Measurements from ENCODE around the gene GALNT18. TPM values are rescaled to one million over a fixed set of nuclear protein-coding genes. Genes with fewer than 3 reads are reported as not detected.

The GALNT18 gene
- total and polyA plus RNA-seq, 4 donors: 17.7 to 109 (median 63.7) TPM

GRCh38 chr11:11635443-11635842, 13.6 kb upstream of the GALNT18 start:
- Histone ChIP-seq H3K36me3 (ENCODE audit: control insufficient read depth in 4 of 4, insufficient read depth in 4 of 4, low read length in 4 of 4) (no peaks in the 10 kb centered on the region), H3K4me1 (ENCODE audit: control insufficient read depth in 5 of 5, insufficient read depth in 5 of 5, low read length in 5 of 5) (peaks cover 0 to 12% (median 6%) of the 10 kb centered on the region in 5 donors), H3K9ac (ENCODE audit: insufficient read depth in 1 of 2, low read length in 2 of 2) (no peak overlapping the region), H3K9me3 (ENCODE audit: control insufficient read depth in 4 of 4, insufficient read depth in 3 of 4, low read length in 3 of 4) (peaks cover 0 to 2% (median 0%) of the 10 kb centered on the region in 4 donors), H3K27me3 (ENCODE audit: control insufficient read depth in 3 of 3, insufficient read depth in 3 of 3, low read length in 2 of 3) (no peaks in the 10 kb centered on the region), H3K4me3 (no peak overlapping the region), H3K27ac (ENCODE audit: low read depth in 1 of 2, low read length in 1 of 2) (no peak overlapping the region)
- WGBS, 2 donors: 77 to 78% methylated on average over 5 of the region's 5 CpGs
- ATAC-seq (ENCODE audit: insufficient read depth, low FRiP score): no peak
- TF ChIP-seq CTCF (IDR thresholded peaks at IDR 0.05; ENCODE audit: control extremely low read depth, extremely low read depth): no peak
- peak; percentile 39 to 86 (median 82) for DNase-seq

GRCh38 chr11:11629368-11629767, 7.6 kb upstream of the GALNT18 start:
- peak in 2 of 3 donors; percentile 32 to 40 for DNase-seq
- no peaks in the 10 kb centered on the region for H3K27me3 ChIP-seq (ENCODE audit: control insufficient read depth in 3 of 3, insufficient read depth in 3 of 3, low read length in 2 of 3)
- peaks cover 0 to 2% (median 0%) of the 10 kb centered on the region in 4 donors for H3K9me3 ChIP-seq (ENCODE audit: control insufficient read depth in 4 of 4, insufficient read depth in 3 of 4, low read length in 3 of 4)
- no peak for TF ChIP-seq CTCF (IDR thresholded peaks at IDR 0.05; ENCODE audit: control extremely low read depth, extremely low read depth)
- no peak overlapping the region for H3K27ac ChIP-seq (ENCODE audit: low read depth in 1 of 2, low read length in 1 of 2)
- 77 to 87% methylated on average over 8 of the region's 8 CpGs for WGBS, 2 donors
- no peaks in the 10 kb centered on the region for H3K36me3 ChIP-seq (ENCODE audit: control insufficient read depth in 4 of 4, insufficient read depth in 4 of 4, low read length in 4 of 4)
- peaks cover 0 to 3% (median 2%) of the 10 kb centered on the region in 5 donors for H3K4me1 ChIP-seq (ENCODE audit: control insufficient read depth in 5 of 5, insufficient read depth in 5 of 5, low read length in 5 of 5)
- no peak for ATAC-seq (ENCODE audit: insufficient read depth, low FRiP score)
- H3K9ac ChIP-seq (ENCODE audit: insufficient read depth in 1 of 2, low read length in 2 of 2): no peak overlapping the region
- no peak overlapping the region for H3K4me3 ChIP-seq

GRCh38 chr11:11628651-11629050, 6.8 kb upstream of the GALNT18 start:
- no peak overlapping the region for H3K27ac ChIP-seq (ENCODE audit: low read depth in 1 of 2, low read length in 1 of 2)
- ATAC-seq (ENCODE audit: insufficient read depth, low FRiP score): no peak
- no peak overlapping the region for H3K9ac ChIP-seq (ENCODE audit: insufficient read depth in 1 of 2, low read length in 2 of 2)
- no peak overlapping the region for H3K4me3 ChIP-seq
- DNase-seq: no peak
- H3K27me3 ChIP-seq (ENCODE audit: control insufficient read depth in 3 of 3, insufficient read depth in 3 of 3, low read length in 2 of 3): no peaks in the 10 kb centered on the region
- H3K36me3 ChIP-seq (ENCODE audit: control insufficient read depth in 4 of 4, insufficient read depth in 4 of 4, low read length in 4 of 4): no peaks in the 10 kb centered on the region
- peaks cover 0 to 3% (median 0%) of the 10 kb centered on the region in 5 donors for H3K4me1 ChIP-seq (ENCODE audit: control insufficient read depth in 5 of 5, insufficient read depth in 5 of 5, low read length in 5 of 5)
- H3K9me3 ChIP-seq (ENCODE audit: control insufficient read depth in 4 of 4, insufficient read depth in 3 of 4, low read length in 3 of 4): peaks cover 0 to 2% (median 0%) of the 10 kb centered on the region in 4 donors
- WGBS, 2 donors: 92 to 94% methylated on average over 4 of the region's 4 CpGs
- no peak for TF ChIP-seq CTCF (IDR thresholded peaks at IDR 0.05; ENCODE audit: control extremely low read depth, extremely low read depth)

- no peak overlapping the region for H3K27ac ChIP-seq (ENCODE audit: low read depth in 1 of 2, low read length in 1 of 2)
- H3K36me3 ChIP-seq (ENCODE audit: control insufficient read depth in 4 of 4, insufficient read depth in 4 of 4, low read length in 4 of 4): no peaks in the 10 kb centered on the region
- H3K9ac ChIP-seq (ENCODE audit: insufficient read depth in 1 of 2, low read length in 2 of 2): no peak overlapping the region
- DNase-seq (no peak), ATAC-seq (ENCODE audit: insufficient read depth, low FRiP score) (no peak)
- WGBS, 2 donors: 88 to 90% methylated on average over 1 of the region's 1 CpG
- no peaks in the 10 kb centered on the region for H3K9me3 ChIP-seq (ENCODE audit: control insufficient read depth in 4 of 4, insufficient read depth in 3 of 4, low read length in 3 of 4)
- no peak for TF ChIP-seq CTCF (IDR thresholded peaks at IDR 0.05; ENCODE audit: control extremely low read depth, extremely low read depth)
- H3K4me1 ChIP-seq (ENCODE audit: control insufficient read depth in 5 of 5, insufficient read depth in 5 of 5, low read length in 5 of 5): peaks cover 0 to 8% (median 3%) of the 10 kb centered on the region in 5 donors
- no peaks in the 10 kb centered on the region for H3K27me3 ChIP-seq (ENCODE audit: control insufficient read depth in 3 of 3, insufficient read depth in 3 of 3, low read length in 2 of 3)
- H3K4me3 ChIP-seq: no peak overlapping the region
These were observed 4.3 kb upstream of the GALNT18 start for GRCh38 chr11:11626128-11626527.
